Brain microvascular endothelial cell (primary cell): Measurements from ENCODE around the gene GALNT14.
A peak's percentile ranks its signal among the peaks of the same experiment; 100 is the strongest.

Source experiments
- DNase-seq: peaks from one replicate; pipeline ENCODE4 v3.0.0-alpha.2; 2020
- H3K27ac ChIP-seq: fragments of 250-450 bp; sonication (Bioruptor Pico); 2 replicates; pipeline ENCODE4 v1.5.1; 2020; ENCODE audit warnings: mild to moderate bottlenecking, moderate library complexity
- H3K27me3 ChIP-seq: fragments of 250-450 bp; sonication (Bioruptor Pico); replicated peaks from 2 replicates; pipeline ENCODE4 v1.5.1; 2020; ENCODE audit warnings: mild to moderate bottlenecking
- H3K36me3 ChIP-seq: fragments of 250-450 bp; sonication (Bioruptor Pico); replicated peaks from 2 replicates; pipeline ENCODE4 v1.5.1; 2020; ENCODE audit warnings: mild to moderate bottlenecking
- H3K4me3 ChIP-seq: 2 replicates; pipeline ENCODE4 v1.5.1; 2011; ENCODE audit warnings: low read depth, mild to moderate bottlenecking, control low read depth, low read length, moderate library complexity
- CTCF ChIP-seq: IDR thresholded peaks from 2 replicates; pipeline ENCODE4 v1.5.1; 2011; ENCODE audit warnings: low read depth, mild to moderate bottlenecking, moderate library complexity, low read length, control low read depth, inconsistent platforms; ENCODE audit errors: missing control alignments
- in situ Hi-C: cut with HindIII; loops from 2 replicates; pipeline ENCODE4 v1.10.0; 2017; ENCODE audit warnings: low sequenced_read_pairs, low pct_ligation_motif_present

The GALNT14 gene

GRCh38 chr2:31052284-31052683 lies 86.0 kb downstream of the GALNT14 start:
- no peak for DNase-seq
- no peak overlapping the region for H3K4me3 ChIP-seq
- no peak for TF ChIP-seq CTCF
- H3K36me3 ChIP-seq = no peaks in the 10 kb centered on the region
- H3K27ac ChIP-seq = no peak overlapping the region
- no peaks in the 10 kb centered on the region for H3K27me3 ChIP-seq
- in situ Hi-C loops = no loop called here

GRCh38 chr2:31051258-31052140 lies 86.7 kb downstream of the GALNT14 start:
- Histone ChIP-seq H3K27ac (no peak overlapping the region), H3K36me3 (no peaks in the 10 kb centered on the region), H3K4me3 (no peak overlapping the region), H3K27me3 (no peaks in the 10 kb centered on the region)
- no peak for TF ChIP-seq CTCF
- DNase-seq = no peak
- in situ Hi-C loops = no loop called here

- Histone ChIP-seq H3K27ac (no peak overlapping the region), H3K27me3 (no peaks in the 10 kb centered on the region), H3K36me3 (no peaks in the 10 kb centered on the region), H3K4me3 (no peak overlapping the region)
- in situ Hi-C loops = no loop called here
- DNase-seq = no peak
- TF ChIP-seq CTCF = no peak
Measured at GRCh38 chr2:31049916-31050588, 88.2 kb downstream of the GALNT14 start.

- no peak for DNase-seq
- no peak overlapping the region for H3K27ac ChIP-seq
- no peaks in the 10 kb centered on the region for H3K27me3 ChIP-seq
- in situ Hi-C loops = no loop called here
- TF ChIP-seq CTCF = no peak
- no peaks in the 10 kb centered on the region for H3K36me3 ChIP-seq
- H3K4me3 ChIP-seq = no peak overlapping the region
Measured at GRCh38 chr2:31049264-31049663, 89.0 kb downstream of the GALNT14 start.

- no peak for TF ChIP-seq CTCF
- Histone ChIP-seq H3K36me3 (no peaks in the 10 kb centered on the region), H3K27ac (no peak overlapping the region), H3K4me3 (no peak overlapping the region), H3K27me3 (no peaks in the 10 kb centered on the region)
- DNase-seq = no peak
- in situ Hi-C loops = no loop called here
Measured at GRCh38 chr2:31047599-31047998, 90.6 kb downstream of the GALNT14 start.

- Histone ChIP-seq H3K27me3 (no peaks in the 10 kb centered on the region), H3K27ac (no peak overlapping the region), H3K4me3 (no peak overlapping the region), H3K36me3 (no peaks in the 10 kb centered on the region)
- DNase-seq = no peak
- in situ Hi-C loops = no loop called here
- TF ChIP-seq CTCF = peak; percentile 27
Measured at GRCh38 chr2:31038385-31038784, 99.9 kb downstream of the GALNT14 start.
